Embryonic facial prominence (tissue), 1 donor: Measurements from ENCODE around the gene PDGFB.
A peak's percentile ranks its signal among the peaks of the same experiment; 100 is the strongest.

Experiments used
- DNase-seq: peaks from one replicate; pipeline ENCODE4 v3.0.0-alpha.2; 2016; ENCODE audit errors: extremely low spot score

PDGFB gene

DNA sequence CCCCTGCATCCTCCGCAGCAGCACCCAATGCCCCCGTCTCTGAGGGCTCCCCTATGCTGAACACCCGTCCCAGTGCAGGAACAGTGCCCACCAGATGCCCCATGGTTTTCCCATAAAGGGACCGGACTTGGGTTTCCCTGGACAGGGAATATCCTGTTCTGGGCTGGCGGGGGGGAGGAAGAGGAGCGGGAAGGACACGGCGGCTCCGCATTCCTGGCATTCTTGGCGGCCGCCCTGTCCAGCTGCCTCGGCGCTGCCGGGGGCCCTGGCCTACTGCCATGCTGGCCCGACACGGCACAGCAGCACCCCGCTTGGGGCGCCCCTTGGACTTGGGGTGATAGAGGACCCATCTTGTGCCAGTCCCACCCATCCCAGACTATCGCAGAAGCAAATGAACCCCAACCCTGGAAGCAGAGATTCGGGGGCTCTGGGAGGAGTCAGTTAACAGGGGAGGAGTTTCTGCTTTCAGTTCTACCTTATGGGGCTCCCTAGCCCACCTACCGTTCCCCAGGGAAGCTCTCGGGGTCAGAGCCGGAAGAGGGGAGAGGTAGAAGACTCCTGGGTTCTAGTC, 68.6 kb downstream of the PDGFB start:
- no peak for DNase-seq

GRCh38 chr22:39175353-39176142, 69.2 kb downstream of the PDGFB start:
- no peak for DNase-seq

GRCh38 chr22:39174498-39175352, 70.1 kb downstream of the PDGFB start:
- DNase-seq, result peak; percentile 81

- no peak for DNase-seq
Observed at GRCh38 chr22:39173787-39174497, 70.8 kb downstream of the PDGFB start.
